GM04503 (cell line): ENCODE results near the gene TMEM131L.

Source experiments
- DNase-seq: peaks from one replicate; pipeline ENCODE4 v3.0.0-alpha.2; 2012; ENCODE audit warnings: low read depth

Gene TMEM131L

GRCh38 chr4:153628796-153629315 lies 162.7 kb downstream of the TMEM131L start:
- DNase-seq, result no peak

- DNase-seq, result no peak
These were observed 163.6 kb downstream of the TMEM131L start for GRCh38 chr4:153629776-153630175.

GRCh38 chr4:153634738-153635353 lies 168.7 kb downstream of the TMEM131L start:
- DNase-seq, result no peak

- DNase-seq, result no peak
These were observed 169.7 kb downstream of the TMEM131L start for GRCh38 chr4:153635846-153636245.

GRCh38 chr4:153637201-153637600 lies 171.0 kb downstream of the TMEM131L start:
- no peak for DNase-seq

GRCh38 chr4:153638011-153638410 lies 171.9 kb downstream of the TMEM131L start:
- no peak for DNase-seq

GRCh38 chr4:153638999-153639398 lies 172.8 kb downstream of the TMEM131L start:
- no peak for DNase-seq

GRCh38 chr4:153639833-153640802 lies 174.0 kb downstream of the TMEM131L start:
- DNase-seq, result no peak

GRCh38 chr4:153641532-153641931 lies 175.4 kb downstream of the TMEM131L start:
- no peak for DNase-seq

- no peak for DNase-seq
These were observed 177.5 kb downstream of the TMEM131L start for GRCh38 chr4:153643406-153644383.

- no peak for DNase-seq
These were observed 179.0 kb downstream of the TMEM131L start for GRCh38 chr4:153645183-153645582.

GRCh38 chr4:153646261-153646660 lies 180.1 kb downstream of the TMEM131L start:
- DNase-seq, result no peak

- no peak for DNase-seq
These were observed 180.8 kb downstream of the TMEM131L start for GRCh38 chr4:153646978-153647377.

GRCh38 chr4:153647975-153648374 lies 181.8 kb downstream of the TMEM131L start:
- DNase-seq, result no peak

- no peak for DNase-seq
These were observed 183.4 kb downstream of the TMEM131L start for GRCh38 chr4:153649572-153649991.

GRCh38 chr4:153651116-153651515 lies 185.0 kb downstream of the TMEM131L start:
- no peak for DNase-seq

GRCh38 chr4:153651587-153651986 lies 185.4 kb downstream of the TMEM131L start:
- DNase-seq, result no peak

GRCh38 chr4:153652051-153652784 lies 186.1 kb downstream of the TMEM131L start:
- no peak for DNase-seq

- DNase-seq, result no peak
These were observed 188.9 kb downstream of the TMEM131L start for GRCh38 chr4:153655002-153655541.

- no peak for DNase-seq
These were observed 189.8 kb downstream of the TMEM131L start for GRCh38 chr4:153655928-153656327.
